AG09309 (cell line): Measurements from ENCODE around the gene RBM17.

Experiments
- DNase-seq: peaks from one replicate; pipeline ENCODE4 v3.0.0-alpha.2; 2010; ENCODE audit warnings: low read depth
- H3K4me3 ChIP-seq: 2 replicates; pipeline ENCODE4 v1.5.1; 2011; ENCODE audit warnings: mild to moderate bottlenecking, low read depth, low read length, moderate library complexity; ENCODE audit not compliant: control insufficient read depth
- TF ChIP-seq, protein P1 (sequence below): IDR thresholded peaks from 2 replicates; pipeline ENCODE4 v1.5.1; 2011; ENCODE audit warnings: mild to moderate bottlenecking, low read depth, low read length, inconsistent platforms; ENCODE audit not compliant: insufficient read depth, control insufficient read depth; ENCODE audit errors: missing control alignments

The RBM17 gene

DNA sequence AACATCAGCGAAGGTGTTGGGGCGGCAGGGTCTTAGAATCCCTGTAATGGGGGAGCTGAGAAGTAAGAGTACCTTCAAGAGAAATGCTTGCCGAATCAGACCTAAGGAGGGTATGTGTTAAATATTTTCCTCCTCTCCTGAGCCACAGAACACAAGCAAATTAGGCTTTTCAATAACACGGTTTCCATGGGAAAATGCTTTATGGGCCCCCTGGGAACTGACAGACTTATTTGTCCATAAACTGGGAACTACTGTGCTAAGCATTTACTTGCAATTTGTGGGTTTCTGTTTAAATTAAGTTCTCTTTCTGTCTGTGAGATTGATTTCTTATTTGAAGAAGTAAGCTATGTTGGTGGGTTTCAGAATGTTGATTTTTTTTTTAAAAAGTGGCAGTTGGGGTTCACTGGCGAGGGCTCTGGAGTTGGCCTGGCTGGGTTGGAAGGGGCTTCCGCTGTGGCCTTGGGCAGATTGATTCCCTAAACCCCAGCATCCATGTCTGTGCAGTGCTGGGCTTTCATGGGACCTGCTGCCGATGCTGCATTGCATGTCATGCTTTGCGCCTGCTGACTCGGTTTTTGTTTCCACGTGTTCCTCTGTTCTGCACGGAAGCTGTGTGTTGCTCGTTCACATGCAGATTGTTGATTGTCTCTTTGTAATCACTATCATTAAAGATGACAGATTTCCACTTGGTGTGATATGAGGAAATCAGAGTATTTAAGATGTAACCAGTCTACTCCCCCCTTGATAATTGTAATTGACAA, 7.2 kb downstream of the RBM17 start:
- TF ChIP-seq, protein P1, sequence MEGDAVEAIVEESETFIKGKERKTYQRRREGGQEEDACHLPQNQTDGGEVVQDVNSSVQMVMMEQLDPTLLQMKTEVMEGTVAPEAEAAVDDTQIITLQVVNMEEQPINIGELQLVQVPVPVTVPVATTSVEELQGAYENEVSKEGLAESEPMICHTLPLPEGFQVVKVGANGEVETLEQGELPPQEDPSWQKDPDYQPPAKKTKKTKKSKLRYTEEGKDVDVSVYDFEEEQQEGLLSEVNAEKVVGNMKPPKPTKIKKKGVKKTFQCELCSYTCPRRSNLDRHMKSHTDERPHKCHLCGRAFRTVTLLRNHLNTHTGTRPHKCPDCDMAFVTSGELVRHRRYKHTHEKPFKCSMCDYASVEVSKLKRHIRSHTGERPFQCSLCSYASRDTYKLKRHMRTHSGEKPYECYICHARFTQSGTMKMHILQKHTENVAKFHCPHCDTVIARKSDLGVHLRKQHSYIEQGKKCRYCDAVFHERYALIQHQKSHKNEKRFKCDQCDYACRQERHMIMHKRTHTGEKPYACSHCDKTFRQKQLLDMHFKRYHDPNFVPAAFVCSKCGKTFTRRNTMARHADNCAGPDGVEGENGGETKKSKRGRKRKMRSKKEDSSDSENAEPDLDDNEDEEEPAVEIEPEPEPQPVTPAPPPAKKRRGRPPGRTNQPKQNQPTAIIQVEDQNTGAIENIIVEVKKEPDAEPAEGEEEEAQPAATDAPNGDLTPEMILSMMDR: no peak
- H3K4me3 ChIP-seq: no peak overlapping the region
- no peak for DNase-seq

GRCh38 chr10:6097063-6097462, 8.2 kb downstream of the RBM17 start:
- no peak for DNase-seq
- no peak overlapping the region for H3K4me3 ChIP-seq
- TF ChIP-seq, protein P1: no peak

GRCh38 chr10:6098156-6098555, 9.3 kb downstream of the RBM17 start:
- TF ChIP-seq, protein P1: no peak
- DNase-seq: no peak
- no peak overlapping the region for H3K4me3 ChIP-seq

DNA sequence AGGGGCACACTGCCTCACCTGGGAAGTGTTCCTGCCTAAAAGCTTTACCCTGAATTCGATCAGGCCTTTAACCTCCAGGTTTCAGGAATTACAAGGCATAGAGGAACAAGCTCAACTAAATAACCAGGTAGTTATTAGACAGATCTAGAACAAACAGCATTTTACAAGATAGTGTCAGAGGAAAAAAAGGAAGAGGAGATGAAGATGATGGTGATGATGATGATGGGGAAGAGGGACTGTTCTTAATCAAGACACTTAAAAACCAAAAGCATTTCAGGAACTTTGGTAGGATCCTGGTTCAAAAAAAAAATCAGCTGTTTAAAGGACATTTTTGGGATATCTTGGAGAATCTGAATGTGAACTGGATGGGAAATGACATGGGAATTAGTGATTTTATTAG, 11.5 kb downstream of the RBM17 start:
- no peak for DNase-seq
- TF ChIP-seq, protein P1: no peak
- H3K4me3 ChIP-seq: no peak overlapping the region

DNA sequence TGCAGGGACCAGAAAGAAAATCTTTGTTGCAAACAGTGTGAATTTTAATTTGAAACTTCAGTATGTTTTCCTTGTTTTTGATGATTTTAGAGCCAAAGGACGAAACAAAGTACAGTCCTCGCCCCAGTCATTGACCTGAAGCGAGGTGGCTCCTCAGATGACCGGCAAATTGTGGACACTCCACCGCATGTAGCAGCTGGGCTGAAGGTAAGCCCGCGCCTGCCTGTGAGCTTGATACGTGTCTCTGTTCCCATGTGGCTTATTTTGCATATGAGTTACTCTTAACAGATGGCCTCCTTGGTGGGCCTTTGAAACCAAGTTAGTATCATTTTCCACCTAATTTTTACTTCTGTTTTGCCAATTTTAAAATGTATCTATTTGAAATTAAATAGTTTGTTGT, 12.3 kb downstream of the RBM17 start:
- H3K4me3 ChIP-seq: no peak overlapping the region
- TF ChIP-seq, protein P1: no peak
- no peak for DNase-seq

DNA sequence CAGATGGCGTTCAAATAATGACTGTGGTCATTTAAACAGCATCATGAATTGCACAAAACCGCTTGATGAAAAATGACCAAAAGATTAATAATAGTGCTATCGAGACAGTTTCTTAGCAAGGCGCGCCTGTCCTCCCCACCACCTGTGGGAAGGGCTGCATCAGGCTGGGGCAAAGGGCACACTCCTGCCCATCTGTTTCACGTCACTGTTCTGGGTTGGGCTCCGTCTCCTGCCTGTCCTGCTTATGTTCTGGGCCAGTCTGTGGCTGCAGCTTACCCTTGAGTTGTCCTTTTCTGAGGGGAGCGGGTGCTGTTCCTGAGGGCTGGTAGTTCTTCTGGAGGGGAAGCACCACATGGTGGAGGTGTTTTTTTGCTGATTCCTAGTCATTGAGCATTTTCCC, 13.3 kb downstream of the RBM17 start:
- TF ChIP-seq, protein P1: no peak
- no peak for DNase-seq
- no peak overlapping the region for H3K4me3 ChIP-seq
